MV-4-11 (cell line): Measurements from ENCODE around the gene ASTN2.

Source experiments
- DNase-seq: peaks from one replicate; lab custom pipeline; 2025; lab: John Stamatoyannopoulos, UW

The ASTN2 gene

DNA sequence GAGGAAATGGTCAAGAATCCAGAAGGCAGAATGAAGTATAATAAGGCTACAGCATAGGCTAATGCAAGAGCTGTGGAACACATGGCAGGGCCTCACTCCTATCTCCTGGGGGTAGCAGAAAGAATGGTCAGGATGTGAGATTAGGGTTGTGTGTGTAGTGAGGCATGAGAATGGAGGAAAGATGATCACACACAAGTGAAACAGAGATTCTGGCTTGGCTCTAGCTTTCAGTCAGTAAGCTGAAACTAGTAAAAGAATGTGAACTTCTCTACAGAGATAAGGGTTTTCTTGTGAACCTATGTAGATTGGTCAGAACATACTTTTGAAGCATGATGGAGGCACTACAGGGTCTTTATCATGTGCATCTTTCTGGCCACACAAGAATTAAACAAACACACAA, 298.8 kb downstream of the ASTN2 start:
- DNase-seq, result no peak

DNA sequence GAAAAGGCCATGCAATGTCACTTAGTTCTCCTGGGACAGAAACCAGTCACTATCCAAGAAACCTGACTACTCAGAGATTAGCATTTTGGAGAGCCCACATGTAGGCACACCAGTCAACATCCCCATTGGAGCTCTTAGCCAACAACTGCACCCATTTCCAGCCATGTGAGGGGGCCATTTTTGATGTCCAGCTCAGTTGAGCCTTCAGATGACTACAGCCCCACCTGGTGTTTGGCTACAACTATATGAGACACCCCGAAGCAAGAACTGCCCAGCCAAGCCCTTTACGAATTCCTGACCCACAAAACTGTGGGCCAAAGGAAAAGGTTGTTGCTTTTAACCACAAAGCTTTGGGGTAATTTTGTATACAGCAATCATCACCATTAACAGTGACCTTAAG, 300.1 kb downstream of the ASTN2 start:
- no peak for DNase-seq

DNA sequence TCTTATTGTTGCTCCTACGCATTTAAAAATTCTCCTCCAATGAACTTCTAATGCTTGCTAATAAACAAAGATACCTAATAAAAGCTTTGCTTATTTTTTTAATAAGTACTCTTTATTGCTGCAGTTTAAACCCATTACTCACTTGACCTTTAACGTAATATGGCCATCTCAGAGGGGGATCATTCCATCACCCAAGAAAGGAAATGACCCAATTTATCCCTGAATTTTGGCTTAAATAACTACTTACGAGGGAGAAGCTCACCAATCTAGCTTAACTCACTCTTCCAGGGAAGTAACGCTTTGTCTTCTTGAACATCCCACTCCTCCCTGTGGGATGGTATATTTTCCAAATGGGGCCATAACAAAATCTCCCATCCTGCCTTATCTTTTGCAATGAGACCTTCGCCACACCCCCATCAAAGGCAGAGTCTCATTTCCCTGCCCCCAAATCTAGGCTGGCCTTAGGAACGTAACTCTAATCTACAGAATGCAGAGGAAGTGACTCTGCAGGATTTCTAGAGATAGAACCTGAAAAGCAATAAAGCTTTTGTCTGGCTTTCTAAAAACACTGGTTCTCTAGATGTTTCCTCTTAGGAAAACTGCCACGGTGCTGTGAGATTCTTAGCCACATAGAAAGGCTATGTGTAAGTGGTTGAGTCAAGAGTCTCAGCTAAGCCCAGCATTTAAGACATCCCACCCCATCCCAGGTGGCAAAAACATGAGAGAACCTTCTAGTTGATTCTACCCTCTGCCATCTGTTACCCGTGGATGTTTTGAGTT, 310.0 kb downstream of the ASTN2 start:
- no peak for DNase-seq

DNA sequence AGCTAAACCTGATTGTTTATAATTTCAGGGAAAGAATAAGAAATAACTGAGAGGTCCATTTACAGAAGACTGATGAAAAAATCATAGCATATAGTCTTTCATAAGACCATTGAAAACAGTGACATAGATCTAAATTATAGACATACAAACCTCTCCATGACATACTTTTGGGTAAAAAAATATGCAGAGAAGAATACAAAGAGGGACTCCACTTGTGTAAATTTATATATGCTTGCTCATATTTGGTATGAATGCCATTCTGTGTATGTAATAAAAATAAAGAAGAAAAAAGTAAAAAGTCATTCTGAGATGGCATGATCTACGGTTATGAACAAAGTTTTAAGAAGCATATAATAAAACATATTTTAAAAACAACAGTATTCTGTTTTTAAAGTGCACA, 310.7 kb downstream of the ASTN2 start:
- no peak for DNase-seq

DNA sequence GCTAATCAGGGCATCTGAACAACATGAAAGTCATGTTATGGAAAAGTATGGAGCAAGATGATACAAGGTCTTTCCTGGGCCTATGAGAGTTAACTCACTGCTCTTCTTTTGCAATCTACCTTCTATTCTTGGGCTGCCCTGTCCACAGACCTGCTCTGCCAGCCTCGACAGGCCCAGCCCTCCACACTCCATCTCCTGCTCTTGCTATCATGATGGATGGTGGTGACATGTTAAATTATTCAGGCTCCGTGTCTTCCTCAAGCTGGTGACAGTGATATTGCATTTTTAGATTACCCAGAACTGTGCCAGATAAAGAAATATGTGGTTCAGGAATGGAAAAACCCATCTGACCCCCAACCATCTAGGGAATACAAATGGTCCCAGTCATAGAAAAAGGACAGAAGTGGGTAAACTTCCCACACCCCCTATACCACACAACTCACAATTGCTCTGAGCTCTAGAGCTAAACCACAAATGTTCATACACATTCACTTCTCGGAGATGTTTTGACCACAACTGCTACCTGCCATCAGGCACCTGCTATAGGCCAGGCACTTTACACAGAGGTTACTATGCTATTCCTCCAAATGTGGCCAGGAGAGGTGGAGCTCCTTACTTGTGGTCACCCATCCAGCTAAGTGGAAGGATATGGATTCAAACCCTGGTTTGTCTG, 311.3 kb downstream of the ASTN2 start:
- no peak for DNase-seq

DNA sequence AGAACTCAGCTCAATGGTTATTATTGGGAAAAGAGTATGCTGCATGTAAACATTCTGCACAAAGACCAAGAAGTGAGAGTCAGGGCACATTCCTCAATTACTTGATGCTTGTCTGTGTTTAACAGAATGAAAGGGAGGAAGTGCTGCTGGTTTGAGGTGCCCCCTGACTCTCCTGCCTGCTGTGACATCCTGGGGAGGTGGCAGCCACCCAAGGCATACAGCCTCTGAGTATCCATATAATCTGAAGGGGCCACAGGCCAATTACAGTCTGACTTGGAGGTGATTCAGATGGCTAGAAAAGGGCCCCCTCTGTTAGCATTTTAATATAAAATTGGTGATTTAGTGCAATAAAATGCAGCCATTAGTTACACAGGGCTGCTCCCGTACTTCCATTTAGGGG, 313.8 kb downstream of the ASTN2 start:
- no peak for DNase-seq

DNA sequence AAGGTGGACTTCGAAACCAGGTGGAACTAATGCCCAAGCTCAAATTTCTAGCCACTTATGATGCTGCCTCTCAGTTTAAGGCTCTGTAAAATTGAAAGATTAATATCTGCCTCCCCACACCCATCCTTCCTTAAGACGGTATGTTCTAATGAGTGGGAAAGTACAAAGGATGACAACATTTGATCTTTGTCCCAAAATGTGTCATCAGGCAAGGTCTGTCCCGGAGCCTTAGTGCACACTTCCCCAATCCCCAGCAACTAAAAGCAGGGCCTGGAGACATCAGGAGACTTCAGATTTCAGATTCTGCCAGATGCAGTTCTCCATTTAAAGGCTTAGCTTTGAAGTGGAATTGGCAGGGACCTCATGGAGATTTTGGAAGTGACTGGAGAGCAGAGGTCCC, 316.5 kb downstream of the ASTN2 start:
- no peak for DNase-seq

DNA sequence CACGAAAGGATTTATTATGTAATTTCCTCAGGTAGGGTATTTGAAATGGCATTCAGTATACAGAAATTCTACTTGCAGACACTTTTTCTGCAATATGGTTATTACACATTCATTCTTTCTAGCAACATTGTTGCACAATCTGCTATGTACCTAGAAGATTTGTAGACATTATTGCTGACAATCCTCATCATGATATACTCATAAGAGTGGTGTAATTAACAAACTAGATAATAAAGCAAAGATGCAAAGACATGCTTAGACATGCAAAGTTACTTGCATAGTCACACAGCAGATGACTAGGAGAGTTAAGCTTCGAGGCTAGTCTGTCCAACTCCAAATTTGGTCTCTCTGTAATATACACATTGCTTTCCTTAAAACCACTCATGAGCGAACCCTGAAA, 317.1 kb downstream of the ASTN2 start:
- DNase-seq, result no peak

DNA sequence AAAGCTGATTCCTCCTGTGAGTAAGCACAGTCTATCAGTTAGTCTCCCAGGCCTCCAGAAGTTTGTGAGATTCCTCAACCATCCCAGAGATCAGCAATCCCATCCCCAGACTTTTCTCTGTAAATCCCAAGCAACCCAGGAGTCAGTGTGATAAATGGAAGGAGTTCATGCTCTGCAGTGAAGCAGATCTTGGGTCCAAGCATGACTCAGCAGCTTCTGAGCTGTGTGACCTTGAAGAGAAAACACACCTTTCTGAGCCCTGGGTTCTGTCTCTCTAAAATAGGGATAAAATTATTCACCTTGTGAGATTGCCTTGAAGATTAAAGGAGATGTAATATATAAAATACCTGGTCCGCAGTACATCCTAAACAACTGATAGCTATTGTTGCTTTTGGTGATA, 318.7 kb downstream of the ASTN2 start:
- no peak for DNase-seq

DNA sequence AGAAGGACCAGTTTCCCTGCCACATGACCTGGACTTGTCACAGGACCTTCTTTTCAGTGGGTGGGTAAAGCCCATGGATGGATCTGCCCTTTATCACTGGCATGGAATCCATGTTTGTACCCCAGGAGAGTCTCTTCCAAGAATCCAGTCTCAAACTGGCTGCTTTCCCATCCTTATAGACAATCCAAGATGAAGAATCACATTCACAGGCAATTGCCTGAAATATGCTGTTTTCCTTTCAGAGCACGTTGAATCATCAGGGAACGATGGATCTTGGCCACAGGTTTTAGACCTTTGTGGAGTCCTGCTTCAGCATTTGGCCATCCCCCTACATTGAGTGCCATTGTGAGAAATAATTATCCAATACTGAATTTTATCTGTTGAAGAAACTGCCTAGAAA, 319.8 kb downstream of the ASTN2 start:
- DNase-seq, result no peak

DNA sequence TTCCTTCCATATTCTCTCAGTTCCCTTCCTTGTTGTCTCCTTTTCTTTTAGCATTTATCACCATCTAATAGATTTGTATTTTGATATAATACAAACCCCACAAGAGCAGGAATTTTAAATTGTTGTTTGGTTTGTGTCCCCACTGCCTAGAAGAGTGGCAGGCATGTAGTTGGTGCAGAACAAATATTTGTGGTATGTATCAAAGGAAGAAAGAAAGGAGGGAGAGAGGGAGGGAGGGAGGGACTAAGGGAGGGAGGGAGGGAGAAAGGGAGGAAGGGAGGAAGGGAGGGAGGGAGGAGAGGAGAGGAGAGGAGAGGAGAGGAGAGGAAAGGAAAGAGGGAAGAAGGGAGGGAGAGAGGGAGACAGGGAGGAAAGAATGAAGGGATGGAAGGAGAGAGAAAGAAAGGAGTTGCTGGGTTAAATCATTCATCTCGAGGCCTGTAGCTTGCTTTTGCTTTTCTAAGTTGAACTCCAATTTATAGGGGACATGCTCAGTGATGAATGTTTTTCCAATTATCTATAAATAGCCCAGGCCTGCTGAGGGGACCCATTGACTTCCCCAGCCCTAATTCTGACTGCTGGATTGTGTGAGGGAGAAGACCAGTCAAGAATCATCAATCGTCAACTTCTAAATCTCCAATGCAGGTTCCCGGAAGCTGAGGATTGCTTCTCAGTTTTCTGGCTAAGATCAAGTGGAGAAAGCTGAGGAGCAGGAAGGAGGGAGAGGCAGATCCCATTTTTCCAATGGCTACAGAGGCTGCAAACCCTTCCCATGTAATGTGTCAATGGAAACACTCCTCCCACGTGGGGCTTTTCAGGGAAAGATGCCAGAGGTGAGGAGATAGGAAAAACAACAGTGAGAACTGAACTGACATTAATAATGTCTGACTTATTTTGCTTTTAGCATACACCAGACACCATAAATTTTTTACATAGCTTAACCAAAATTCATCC, 320.7 kb downstream of the ASTN2 start:
- DNase-seq, result no peak

DNA sequence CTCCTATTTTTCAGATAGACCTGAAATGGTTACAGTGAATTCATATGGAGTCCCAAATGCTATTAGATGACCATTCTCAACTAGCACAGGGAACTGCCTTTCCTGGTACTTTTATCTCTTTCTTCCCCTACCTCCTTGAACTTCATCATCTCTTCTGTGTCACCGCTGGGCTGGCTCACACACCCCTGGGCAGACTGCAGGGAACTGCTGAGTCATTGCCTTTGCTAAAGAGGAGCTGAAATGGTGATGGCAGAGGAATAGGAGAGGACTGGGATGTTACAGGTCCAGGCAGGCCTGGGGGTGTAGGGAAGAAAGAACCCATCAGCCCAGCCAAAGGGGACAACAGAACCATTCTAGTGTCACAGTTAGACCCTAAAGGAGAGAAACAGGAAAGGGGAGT, 322.3 kb downstream of the ASTN2 start:
- DNase-seq, result no peak

DNA sequence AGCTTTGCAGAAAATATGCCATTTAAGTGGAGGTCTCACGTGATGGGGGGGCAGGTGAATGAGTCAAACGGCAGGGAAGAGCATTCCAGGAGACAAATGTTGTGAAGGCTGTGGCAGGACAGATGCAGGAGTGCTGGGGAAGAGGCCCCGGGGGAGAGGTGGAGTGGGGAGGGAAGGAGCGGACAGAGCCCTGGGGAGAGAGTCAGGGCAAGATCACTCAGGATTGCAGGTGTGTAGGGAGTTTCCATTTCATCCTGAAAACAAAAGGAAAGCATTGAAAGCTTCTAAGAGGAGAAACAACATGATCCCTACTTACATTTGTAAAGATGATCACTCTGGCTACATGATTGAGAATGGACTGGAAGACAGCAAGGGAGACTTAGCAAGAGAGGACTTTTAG, 323.3 kb downstream of the ASTN2 start:
- DNase-seq, result no peak

DNA sequence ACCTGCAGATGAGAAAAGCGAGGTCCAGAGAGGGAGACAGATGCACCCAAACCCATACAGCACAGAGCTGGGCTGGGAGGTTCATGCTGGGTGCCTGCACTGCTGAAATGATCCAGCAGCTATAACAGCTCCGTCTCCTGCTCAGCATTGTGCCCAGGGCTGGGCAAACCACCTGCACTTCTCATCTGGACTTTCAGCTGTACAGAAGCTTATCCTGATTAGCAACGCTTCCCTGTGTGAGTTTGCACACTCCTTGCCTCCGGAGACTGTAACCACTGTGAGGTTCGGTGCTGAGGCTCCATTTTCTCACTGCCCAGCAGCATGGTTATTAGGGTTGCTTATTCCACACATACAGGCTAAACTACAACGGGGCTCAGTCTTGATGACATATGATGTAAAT, 326.1 kb downstream of the ASTN2 start:
- DNase-seq, result no peak

DNA sequence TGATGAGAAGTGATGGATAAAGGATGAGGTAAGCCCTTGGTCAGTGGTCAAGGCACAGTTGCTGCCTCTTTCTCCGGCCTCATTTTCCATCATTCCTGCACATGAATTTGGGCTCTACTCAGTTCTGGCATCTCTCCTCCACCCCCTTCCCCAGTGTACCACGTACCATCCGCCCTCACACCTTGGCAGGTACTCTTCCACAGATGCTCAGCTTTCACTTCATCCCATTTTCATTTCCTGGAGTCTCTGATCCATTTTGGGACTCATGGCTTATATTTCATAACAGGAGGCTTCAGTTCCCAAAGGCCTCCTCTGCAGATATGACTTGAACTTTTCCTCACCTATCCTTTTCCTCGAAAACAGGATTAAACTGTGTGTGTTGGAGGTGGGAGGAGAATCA, 326.7 kb downstream of the ASTN2 start:
- DNase-seq, result no peak

DNA sequence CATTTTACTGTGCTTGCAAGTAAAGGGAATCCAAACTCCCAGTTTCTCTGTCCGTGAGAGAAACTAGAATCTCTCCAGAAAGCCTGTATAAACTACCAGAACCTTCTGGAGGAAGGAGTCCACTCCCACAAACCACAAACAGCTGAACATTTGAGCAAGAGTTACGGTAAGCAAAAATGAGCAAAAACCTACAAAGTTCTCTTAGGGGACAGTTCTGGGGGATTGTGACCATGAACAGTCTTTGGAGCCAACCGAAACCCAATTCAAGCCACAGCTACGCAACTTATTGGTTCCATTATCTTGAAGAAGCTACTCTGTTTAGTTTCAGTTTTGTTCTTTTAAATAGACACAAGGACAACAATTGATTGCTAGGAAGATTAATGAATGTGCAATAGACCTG, 330.6 kb downstream of the ASTN2 start:
- no peak for DNase-seq

DNA sequence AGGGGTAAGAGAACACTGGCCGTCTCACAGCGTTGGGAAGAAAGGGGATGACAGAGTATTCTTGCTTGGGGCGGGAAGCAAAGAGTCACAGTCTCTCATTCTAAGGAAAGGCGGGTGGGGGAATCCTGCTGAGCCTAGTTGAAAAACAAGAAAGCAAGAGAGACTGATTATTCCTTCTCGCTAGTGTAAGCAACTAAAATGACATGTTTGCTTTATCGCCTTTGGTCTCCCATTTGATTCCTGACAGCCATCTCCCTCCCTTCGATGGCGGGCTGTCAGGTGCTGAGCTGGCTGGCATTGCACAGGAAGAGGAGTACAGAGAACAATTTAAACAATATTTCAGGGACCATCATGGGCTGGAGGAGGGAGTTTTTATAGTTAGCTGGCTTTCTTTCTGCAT, 331.3 kb downstream of the ASTN2 start:
- DNase-seq, result no peak

DNA sequence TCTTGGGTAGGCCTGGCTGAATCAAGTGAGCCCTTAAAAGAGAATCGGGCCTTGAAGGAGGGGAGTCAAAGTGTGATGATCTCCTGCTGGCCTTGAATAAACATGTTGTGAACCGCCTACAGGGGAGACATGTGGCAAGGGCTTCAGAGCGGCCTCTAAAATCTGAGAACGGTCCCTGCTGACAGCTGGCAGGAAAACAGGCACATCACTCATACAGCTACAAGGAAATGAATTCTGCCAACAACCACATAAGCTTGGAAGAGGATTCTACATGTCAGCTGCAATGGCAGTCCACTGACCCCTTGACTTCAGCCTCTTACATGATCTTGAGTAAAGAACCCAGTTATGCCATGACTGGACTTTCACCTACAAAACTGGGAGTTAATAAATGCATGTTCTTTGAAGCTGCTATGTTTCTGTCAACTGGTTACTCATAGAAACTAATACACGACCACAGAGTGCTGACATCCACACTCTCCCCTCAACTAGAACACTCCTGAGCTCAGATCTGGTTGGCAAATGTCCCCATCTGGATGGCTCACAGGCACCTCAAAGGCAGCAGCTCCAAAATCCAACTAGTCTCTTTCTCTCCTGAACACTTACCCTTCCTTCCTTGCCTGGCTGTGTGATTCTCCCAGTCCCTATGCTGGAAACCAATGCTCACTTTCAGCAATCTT, 333.1 kb downstream of the ASTN2 start:
- no peak for DNase-seq

DNA sequence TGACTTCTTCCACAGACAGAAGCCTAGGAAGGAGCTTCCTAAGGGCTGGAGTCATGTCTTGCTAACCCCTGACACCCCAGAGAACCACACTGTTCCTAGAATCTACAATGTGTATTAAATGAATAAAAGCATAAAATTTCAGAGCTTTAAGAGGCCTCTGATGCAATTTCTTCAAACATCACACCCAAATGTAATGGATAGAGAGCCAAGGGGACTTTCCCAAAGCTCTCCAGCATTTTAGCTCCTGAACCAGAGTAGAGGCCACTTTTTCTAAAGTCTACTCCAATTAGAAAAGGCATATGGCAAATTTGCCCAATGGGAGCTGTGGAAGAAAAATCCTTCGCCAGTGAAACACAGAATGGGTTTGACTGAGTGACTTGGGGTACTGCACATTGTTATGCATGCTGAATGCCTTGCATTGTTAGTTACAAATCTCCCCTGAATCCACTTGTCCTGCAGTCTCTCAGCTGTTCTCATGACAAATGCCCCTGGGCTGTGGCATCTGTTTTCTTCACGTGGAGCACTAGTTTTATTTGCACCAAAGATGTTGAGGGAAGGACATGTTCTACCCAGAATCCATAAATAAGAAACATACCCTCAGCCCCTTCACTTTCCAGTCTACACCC, 334.0 kb downstream of the ASTN2 start:
- no peak for DNase-seq

DNA sequence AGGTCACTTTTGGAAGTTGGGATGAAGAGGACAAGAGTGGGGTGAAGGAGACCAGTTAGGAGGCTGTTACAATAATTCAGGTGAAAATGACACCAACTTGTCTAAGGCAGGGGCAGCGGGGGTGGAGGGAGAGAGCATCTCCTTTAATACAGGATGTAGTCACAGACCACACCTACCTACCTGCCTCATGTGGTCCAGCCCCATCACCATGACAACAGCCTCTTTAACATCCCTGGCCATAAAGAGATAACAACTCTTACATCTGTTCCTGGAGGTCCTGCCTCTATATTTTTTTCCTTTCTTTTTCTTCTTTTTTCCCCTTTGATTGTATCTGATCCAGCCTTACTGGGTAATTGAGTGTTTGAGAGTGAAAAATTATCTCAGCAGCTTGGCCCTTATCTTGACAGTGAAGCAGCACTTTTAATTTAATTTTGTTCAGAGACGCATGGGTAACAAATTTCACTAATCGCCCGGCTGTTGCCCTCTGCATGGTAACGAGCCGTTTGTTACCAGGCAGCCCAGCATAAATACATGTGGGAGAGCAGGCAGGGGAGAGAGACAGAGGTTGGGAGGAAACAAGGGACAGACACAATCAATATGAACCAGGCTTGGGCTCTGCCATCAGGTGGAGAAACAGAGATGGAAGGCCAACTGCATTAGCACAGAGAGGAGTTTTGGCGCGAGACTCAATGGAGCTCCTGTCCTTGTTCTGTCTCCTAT, 338.1 kb downstream of the ASTN2 start:
- no peak for DNase-seq

DNA sequence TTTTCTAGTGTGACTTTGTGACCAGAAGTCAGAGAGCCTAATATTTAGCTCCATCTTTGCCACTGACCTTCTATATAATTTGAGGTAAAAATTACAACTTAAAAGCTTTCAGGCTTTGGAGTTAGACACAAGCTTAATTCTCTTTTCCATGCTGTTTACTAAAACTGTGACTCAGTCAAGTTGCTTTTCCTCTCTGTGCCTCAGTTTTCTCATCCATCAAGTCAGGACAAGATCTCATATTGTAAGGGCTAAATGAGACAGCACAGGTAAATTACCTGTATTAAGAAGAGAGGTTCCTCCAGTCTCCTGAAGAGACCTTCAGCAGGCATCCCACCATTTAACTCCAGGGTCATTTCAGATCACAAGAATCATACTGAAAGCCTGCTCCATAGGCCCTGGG, 339.2 kb downstream of the ASTN2 start:
- no peak for DNase-seq
